HG03521 (cell line): Measurements from ENCODE around the gene GNAS-AS1.

Experiments used
- ATAC-seq: cut with Tn5 transposase; IDR thresholded peaks from one replicate; pipeline ENCODE4 v1.9.1; 2021; ENCODE audit warnings: mild to moderate bottlenecking, moderate library complexity; ENCODE audit not compliant: unreplicated experiment

The GNAS-AS1 gene

GRCh38 chr20:58850693-58851174 lies at the start of gene GNAS-AS1:
Gene GNAS-AS1, minus strand, starts transcription at chr20:58850902.
- peak; percentile 80 for ATAC-seq

GRCh38 chr20:58900397-58900796 lies 49.7 kb upstream of the GNAS-AS1 start:
- ATAC-seq, result no peak

- ATAC-seq, result no peak
Observed at GRCh38 chr20:58899512-58899911, 48.8 kb upstream of the GNAS-AS1 start.

GRCh38 chr20:58898629-58899408 lies 48.1 kb upstream of the GNAS-AS1 start:
- ATAC-seq, result no peak

GRCh38 chr20:58897488-58897887 lies 46.8 kb upstream of the GNAS-AS1 start:
- ATAC-seq, result no peak

- no peak for ATAC-seq
Observed at GRCh38 chr20:58896820-58897219, 46.1 kb upstream of the GNAS-AS1 start.

- ATAC-seq, result no peak
Observed at GRCh38 chr20:58895448-58896180, 44.9 kb upstream of the GNAS-AS1 start.

- ATAC-seq, result no peak
Observed at GRCh38 chr20:58894652-58895447, 44.1 kb upstream of the GNAS-AS1 start.

- ATAC-seq, result no peak
Observed at GRCh38 chr20:58893355-58894120, 42.8 kb upstream of the GNAS-AS1 start.

GRCh38 chr20:58892932-58893224 lies 42.2 kb upstream of the GNAS-AS1 start:
- no peak for ATAC-seq

- peak; percentile 6 for ATAC-seq
Observed at GRCh38 chr20:58892141-58892931, 41.6 kb upstream of the GNAS-AS1 start.

GRCh38 chr20:58891718-58892140 lies 41.0 kb upstream of the GNAS-AS1 start:
- no peak for ATAC-seq

GRCh38 chr20:58891086-58891717 lies 40.5 kb upstream of the GNAS-AS1 start:
- ATAC-seq, result peak; percentile 27

GRCh38 chr20:58890518-58891085 lies 39.9 kb upstream of the GNAS-AS1 start:
- ATAC-seq, result peak; percentile 30

- no peak for ATAC-seq
Observed at GRCh38 chr20:58889798-58890517, 39.3 kb upstream of the GNAS-AS1 start.

GRCh38 chr20:58889334-58889760 lies 38.6 kb upstream of the GNAS-AS1 start:
- no peak for ATAC-seq

- ATAC-seq, result peak; percentile 28
Observed at GRCh38 chr20:58888521-58889333, 38.0 kb upstream of the GNAS-AS1 start.
